NCI-H2171 (cell line): ENCODE results near the gene FAM180A.
A peak's percentile ranks its signal among the peaks of the same experiment; 100 is the strongest.
"Not testable (repeated sequence)": the region's sequence is repeated elsewhere in the genome, so short reads cannot be mapped to it uniquely, and the experiment has no call there.

Source experiments
- DNase-seq: peaks from one replicate; lab custom pipeline; 2025; lab: John Stamatoyannopoulos, UW

FAM180A gene

DNA sequence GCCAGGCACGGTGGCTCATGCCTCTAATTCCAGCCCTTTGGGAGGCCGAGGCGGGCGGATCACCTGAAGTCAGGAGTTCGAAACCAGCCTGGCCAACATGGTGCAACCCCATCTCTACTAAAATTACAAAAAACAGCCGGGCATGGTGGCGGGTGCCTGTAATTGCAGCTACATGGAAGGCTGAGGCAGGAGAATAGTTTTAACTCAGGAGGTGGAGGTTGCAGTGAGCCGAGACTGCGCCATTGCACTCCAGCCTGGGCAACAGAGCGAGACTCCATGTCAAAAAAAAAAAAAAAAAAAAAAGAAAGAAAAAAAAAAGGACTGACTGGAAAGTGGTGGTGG lies 11.3 kb downstream of the FAM180A start:
- not testable (repeated sequence) for DNase-seq

DNA sequence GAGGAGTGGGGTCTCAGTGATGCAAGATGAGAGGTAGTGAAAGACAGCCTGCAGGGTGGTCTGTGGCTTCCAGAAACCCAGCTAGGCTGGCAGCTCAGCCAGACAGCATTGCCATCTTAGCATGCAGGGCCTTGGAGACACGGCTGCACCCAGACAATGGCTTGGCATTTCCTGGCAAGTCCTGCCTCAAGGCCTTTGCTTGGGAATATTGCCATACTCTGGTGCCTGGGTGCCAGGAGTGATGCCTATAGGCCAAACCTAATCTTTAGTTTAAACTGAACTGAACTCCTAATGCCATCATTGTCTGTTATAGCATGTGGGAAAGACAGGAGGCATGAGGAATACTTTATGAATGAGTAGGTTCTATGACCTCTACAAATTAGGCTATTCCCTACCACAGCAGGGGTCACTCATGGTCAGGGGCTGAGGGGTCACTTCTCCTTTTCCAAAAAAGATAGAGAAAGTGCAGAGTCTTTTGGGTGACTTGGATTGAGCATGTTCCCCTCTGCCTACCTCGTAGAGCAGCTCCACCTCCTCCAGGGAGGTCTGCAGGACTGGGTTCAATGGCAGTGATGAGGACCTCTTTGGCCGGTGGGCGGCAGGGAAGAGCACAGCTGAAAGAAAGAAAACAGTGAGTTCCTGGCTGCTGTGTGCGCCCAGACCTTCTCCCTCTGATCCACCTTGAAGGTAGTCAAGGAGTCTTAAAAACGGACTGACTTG lies 11.9 kb downstream of the FAM180A start:
- no peak for DNase-seq

- no peak for DNase-seq
Measured at GRCh38 chr7:135734343-135734689, 14.3 kb downstream of the FAM180A start.

- DNase-seq = no peak
Measured at GRCh38 chr7:135733603-135734342, 14.8 kb downstream of the FAM180A start.

DNA sequence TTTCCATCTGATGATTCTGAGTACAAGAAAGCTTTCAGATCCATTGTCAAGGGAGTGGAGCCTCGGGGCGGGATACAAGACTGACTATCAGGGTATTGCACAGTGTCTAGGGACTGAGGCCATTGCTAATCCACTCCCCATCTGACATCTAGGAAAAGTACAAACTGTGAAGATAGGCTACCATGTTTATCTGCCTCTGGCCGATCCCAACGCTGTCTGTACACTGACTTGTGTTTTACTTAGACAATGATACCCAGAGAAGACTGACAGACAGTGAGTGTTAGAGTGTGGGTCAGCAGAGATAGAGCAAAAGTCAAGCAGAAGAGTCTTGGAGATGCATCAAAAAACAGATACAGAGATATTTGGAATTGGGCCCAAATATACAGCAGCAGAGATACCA lies 17.5 kb downstream of the FAM180A start:
- no peak for DNase-seq

- DNase-seq = no peak
Measured at GRCh38 chr7:135729230-135729629, 19.4 kb downstream of the FAM180A start.

GRCh38 chr7:135728136-135728669 lies 20.4 kb downstream of the FAM180A start, which contains the start of gene SLC13A4:
Gene SLC13A4, minus strand, starts transcription at chr7:135728186. Its CDS starts 690 bp downstream, at chr7:135727496.
- DNase-seq = no peak

DNA sequence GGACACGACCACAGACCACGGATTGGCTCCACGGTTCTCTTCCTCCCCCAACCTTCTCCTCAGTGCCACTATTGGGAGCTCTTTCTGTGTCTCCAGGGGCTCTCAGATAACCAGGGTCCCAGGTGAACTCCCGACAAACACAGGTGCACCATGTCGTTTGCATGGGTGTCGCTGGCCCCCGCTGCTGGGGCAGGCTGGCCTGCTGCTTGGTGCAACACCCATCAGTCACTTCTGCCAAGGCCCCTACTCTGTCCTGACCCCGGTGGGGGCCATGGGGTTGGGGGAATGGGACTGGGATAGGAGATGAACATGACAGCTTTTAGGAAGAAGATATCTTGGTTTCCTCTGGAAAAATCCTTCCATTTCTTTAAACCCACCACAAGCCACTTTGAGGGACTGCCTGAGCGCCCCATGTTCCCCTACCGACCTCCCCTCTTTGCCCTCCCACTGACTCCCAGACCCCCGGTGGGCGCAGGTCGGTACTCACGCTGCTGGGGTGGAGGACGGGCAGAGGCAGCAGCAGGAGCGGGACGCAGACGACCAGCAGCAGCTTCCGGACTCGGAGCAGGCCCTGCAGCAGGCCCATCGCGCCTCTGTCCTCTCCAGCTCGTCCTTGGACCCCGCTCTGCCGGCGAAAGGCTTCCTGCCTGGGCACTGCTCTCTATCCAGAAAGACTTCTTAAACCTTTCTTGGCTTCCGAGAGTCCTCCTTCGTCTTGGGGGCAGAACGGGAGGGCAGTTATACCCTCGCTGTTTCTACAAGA lies 21.5 kb downstream of the FAM180A start:
- no peak for DNase-seq

GRCh38 chr7:135726276-135726788 lies 22.3 kb downstream of the FAM180A start:
- DNase-seq = no peak

- DNase-seq = no peak
Measured at GRCh38 chr7:135723411-135723810, 25.2 kb downstream of the FAM180A start.

GRCh38 chr7:135721198-135721820 lies 27.3 kb downstream of the FAM180A start:
- no peak for DNase-seq

DNA sequence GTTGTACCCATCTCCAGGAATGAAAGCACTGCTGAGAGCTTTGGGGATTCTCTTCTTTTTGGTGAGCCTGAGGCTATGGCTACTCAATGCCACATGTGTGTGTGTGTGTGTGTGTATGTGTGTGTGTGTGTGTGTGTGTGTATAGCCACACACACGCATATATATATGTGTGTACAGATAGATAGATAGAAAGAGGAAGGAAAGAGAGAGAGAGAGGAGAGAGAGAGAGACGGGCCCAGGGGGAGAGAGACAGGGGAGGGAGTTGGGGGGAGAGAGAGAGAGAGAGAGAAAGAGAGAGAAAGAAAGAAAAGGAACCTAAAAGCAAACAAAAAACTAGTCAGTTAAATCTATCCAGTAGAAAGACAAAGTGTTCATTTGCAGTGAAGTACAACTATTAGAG lies 28.9 kb downstream of the FAM180A start:
- no peak for DNase-seq

DNA sequence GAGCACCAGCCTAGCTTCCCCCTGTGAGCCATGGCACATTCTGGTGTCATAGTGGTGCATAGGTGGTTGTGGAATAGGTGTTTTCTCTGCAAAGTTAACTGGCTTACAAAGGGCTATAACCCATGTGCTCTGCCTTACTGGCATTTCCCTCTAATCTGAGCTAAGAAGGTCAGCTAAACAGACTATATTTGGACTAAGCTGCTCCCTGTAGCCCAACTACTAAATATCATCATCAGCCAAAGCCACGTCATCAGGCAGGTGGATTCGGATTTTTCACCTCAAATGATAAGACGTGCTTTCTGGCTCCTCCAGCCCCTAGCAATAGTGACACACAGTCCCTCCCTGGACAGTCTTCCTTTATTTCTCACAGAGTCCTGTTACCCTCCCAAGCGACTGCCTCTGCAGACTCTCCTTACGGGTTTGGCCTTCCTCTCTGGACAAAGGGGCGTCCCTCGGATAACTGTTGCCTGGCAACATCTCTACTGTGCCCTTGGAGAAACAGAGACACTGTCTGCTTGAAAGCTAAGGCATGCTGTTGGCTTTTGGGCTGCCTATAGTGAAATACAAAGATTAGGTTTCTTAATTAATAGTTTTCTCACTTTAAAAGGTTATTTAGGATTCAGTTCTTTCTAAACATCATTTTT lies 29.7 kb downstream of the FAM180A start:
- no peak for DNase-seq

DNA sequence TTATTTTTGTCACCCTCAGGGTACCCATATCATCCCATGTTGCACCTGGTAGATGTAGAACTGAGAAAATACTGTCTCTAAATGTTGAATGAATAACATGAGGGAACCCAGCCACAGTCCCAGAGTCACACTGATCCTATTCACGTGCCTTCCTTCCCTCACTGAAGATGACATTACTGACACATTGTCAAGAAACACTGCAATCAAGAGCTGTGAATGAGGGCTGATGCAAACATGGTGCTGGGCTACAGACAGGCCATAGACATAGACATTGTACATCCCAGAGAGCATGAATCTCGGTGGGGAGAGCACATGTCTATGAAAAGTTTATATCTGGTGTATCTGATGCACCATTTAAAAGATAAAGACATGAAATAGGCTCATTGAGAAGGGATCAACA lies 30.4 kb downstream of the FAM180A start:
- DNase-seq = no peak

DNA sequence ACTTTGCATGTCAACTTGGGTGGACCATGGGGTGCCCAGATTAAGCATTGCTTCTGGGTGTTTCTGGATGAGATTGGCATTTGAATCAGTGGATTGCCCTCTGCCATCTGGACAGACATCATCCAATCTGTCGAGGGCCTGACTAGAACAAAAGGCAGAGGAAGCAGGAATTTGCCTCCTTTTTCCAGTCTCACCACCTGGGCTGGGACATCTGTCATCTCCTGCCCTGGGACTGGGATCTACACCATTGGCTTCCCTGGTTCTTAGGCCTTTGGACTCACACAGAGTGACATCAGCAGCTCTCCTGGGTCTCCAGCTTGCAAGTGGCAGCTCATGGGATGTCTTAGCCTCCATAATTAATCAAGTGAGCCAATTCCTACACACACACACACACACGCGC lies 30.9 kb downstream of the FAM180A start:
- peak; percentile 68 for DNase-seq

DNA sequence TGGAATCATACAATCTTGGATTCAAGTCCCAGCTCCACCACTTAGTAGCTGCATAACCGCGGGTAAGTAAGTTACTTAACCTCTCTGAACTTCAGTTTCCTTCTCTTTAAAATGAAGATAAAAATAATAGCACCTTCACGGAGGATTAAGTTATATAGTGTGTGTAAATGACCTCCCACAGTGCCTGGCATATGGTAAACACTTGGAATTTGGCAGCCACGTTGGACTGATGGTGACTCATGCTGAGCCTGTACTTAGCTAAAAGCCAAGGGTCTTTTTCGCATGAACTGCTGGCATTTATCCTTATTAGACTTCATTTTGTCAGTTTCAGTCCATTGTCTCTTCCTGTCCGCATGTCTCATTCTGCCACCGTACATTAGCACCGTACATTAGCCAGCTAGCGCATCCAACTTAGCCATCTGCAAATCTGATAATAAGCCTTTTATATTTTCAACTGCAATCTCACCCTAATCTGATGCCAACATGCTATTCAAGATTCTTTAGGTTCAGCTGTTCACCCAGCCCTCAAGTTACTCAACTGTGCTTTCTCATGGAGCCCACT lies 31.9 kb downstream of the FAM180A start:
- peak; percentile 62 for DNase-seq

- no peak for DNase-seq
Measured at GRCh38 chr7:135715673-135716072, 32.9 kb downstream of the FAM180A start.

- DNase-seq = no peak
Measured at GRCh38 chr7:135715055-135715522, 33.5 kb downstream of the FAM180A start.

DNA sequence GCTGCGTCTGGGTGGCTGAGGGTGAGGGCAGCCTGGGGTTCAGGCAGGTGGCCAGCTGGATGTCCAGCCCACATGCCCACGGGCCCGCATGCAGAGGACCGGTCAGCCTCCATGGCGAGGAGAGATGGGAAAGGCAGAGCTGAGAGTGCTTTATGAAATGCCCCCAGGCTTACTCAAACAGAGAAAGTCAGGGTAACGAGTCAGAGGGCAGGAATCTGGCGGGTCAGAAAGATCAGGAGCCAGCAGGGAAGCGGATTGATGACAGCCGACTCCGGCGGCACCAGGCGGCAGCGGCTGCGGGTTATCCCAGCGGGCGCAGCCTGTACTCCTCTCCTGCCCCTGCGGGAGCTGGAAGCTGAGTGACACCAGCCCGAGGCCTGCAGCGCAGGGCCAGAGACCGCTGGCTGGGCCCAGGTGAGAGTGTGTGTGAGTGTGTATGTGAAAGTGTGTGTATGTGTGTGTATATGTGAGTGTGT lies 34.0 kb downstream of the FAM180A start:
- no peak for DNase-seq

GRCh38 chr7:135713836-135714470 lies 34.7 kb downstream of the FAM180A start:
- DNase-seq = no peak
